Islet precursor cell (in vitro differentiated cells): ENCODE data around the gene ZNF654.
"Not testable (repeated sequence)": the region's sequence is repeated elsewhere in the genome, so short reads cannot be mapped to it uniquely, and the experiment has no call there.

Experiments used
- DNase-seq: peaks from one replicate; pipeline ENCODE4 v3.0.0-alpha.2; 2018

Gene ZNF654

DNA sequence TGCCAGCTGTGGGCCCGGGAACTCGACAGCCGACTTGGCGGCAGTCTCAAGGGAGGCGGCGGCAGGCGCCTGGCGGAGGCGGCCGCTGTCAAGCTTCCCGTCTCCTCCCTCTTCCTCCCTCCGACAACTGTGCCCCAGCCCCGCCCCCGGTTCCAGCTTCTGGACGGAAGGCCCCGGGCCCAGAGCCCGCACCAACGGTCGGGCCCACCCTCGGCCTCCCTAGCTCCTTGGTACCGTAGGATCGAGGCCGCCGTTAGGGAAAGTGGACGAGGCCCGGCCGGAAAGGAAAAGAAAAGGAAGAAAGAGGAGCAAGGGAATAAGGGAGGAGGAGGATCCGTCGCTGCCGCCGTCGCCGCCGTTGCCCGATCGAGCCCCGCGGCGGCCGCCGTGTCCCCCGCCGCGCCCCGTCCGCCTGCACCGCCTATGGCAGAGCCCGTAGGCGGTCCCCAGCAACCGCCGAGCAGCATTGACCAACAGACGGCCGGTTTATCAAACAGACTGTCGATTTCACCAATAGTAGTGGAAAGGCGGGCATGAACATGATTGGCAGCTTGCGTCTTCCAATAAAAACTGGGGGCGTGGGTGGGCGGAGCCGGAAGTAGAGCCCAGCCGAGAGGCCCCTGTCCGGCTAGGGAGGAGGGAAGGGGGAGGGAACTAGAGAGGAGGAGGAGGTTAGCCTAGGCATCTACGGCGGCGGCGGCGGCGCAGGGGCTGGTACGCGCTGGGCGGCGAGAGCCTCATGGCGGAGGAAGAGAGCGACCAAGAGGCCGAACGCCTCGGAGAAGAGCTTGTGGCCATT lies at the start of gene ZNF654, which contains the start of gene CGGBP1:
TSS of gene ZNF654 (plus strand) at position 675 of the 799 bp plus-strand sequence. CDS start at position 740, 65 bp downstream.
TSS of gene CGGBP1 (minus strand) at position 425 of the 799 bp plus-strand sequence. CDS start 3,029 bp downstream, outside the sequence.
- peak; percentile 99 for DNase-seq

DNA sequence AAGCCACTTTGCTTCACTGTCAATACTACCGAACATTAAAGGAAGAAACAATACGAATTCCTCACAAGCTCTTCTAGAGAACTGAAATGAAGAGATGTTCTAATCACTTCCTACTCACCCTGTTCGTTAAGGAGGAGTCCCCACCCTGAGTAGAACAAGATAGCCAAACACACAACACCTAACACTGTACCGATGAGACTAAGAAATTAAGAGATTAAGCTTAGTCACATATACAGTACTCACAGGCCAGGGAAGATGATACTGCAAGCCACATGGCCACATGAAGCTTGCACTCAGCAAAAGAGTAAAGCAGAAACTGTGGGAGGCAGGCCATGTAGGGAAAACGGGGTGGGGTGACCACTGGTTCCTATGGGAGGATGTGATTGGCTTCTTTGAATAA lies 48.2 kb upstream of the ZNF654 start:
- no peak for DNase-seq

DNA sequence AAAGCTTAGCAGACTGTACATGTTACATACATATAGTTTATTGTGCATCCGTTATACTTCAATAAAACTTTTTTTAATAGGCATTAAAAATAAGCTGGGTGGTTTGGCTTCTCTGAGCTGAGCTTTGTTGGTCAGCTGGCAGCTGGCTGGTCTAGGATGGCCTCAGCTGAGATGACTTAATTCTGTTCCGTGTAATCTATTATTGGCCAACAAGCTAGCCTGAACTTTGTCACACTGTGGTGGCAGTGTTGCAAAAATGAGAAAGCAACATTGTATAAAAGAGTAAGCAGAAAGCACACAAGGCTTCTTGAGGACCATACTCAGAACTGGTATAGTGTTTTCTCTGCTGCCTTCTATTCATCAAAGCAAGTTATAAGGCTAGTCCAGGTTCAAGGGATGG lies 45.5 kb upstream of the ZNF654 start:
- no peak for DNase-seq

DNA sequence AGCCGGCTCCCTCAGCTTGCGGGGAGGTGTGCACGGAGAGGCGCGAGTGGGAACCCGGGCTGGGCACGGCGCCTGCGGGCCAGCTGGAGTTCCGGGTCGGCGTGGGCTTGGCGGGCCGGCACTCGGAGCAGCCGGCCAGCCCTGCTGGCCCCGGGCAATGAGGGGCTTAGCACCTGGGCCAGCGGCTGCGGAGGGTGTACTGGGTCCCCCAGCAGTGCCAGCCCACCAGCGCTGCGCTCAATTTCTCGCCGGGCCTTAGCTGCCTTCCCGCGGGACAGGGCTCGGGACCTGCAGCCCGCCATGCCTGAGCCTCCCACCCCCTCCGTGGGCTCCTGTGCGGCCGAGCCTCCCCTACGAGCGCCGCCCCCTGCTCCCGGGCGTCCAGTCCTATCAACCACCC lies 43.4 kb upstream of the ZNF654 start:
- not testable (repeated sequence) for DNase-seq

DNA sequence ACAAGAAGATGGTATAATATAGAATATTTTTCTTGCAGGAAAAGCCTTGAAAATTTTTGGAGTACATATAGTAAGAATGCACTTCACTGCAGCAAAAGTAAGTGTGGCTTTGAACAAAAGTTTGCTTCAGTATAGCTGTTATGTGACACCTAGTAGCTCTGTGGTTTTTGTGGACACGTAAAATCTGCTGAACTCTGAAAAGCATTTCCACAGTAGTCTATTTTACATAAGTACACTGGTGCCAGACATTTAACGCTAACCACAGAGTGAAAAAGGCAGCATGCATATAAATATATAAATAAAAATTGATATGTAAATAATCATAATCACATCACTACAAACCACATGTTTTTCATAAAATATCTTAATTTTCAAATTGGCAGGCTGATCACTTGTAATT lies 40.0 kb upstream of the ZNF654 start:
- DNase-seq = no peak

DNA sequence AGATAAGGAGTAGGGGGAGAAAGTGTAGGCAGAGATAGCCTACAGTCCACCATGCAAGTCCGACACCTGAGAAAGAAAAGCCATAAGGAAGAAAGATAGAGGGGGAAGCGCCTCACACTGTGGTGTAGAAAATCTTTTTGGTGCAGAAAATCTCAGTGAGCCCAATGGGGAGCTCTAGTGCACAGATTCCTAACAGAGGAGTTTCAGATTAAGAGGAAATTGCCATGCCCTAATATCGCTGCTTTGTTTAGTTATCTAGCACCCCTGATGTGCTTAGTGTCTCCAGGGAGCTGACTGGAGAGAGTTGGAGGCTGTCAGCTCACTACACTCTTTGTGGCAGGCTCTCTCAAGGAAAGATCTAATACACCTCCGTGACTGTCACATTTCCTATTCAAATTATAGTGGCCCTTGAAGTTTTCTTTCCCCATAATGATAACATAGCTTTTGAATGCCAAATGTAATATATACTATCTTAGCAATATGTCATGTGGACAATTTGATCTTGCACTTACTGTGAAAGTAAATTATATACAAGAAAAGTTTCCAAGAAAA lies 34.0 kb upstream of the ZNF654 start:
- DNase-seq = no peak

DNA sequence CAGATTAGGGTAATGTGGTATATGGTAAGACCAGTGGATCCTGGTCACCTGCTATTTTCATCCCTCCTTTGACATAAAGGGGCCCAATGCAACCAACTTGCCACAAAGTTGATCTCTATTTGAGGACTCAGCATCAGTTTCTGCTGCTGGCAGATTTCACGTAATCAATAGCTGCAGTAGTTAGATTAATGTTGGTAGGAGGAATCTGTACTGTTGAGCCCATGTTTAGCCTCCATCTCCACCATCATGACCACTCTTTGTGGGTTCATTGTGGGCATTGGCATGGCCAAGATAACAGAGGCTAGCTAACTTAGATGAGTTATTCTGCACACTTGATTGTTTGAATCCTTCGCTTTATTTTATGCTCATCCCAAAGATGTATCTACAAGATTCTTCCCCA lies 30.2 kb upstream of the ZNF654 start:
- no peak for DNase-seq

DNA sequence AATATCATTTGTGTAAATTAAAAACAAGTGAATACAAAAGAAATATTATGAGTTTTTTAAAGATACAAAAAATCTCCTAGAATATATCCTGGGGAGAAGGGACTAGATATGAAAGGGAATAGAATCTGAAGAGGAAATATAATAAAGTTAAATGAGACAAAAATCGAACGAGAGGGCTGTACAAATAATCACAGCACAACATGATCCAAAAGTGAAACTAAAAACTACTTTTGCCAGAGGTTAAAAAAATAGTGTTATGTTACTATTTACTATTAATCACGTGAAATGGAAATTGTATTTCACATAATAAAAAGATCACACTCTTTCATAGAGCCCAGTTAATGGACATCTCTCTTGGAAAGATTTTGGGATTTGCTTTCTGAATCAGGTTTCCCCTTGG lies 28.8 kb upstream of the ZNF654 start:
- no peak for DNase-seq

DNA sequence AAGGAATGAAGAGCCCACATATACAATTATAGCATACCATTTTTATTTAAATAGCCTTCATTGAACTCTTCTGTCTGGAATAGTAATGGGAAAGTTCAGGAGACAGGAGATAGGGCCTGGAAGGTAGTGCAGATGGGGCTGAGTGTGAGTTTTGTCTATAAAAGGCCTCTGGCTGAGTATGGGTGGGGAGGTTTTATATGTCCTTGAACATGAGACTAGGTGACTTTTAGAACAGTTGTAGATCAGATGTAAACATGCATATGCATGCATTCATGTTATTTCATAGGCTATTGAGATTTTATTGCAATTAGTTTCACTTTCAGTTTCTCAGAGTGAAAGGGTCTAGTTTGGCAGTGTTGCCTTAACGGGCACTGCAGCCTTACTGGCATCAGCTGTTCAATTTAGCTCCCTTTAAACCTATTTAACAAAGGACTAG lies 27.4 kb upstream of the ZNF654 start:
- no peak for DNase-seq

DNA sequence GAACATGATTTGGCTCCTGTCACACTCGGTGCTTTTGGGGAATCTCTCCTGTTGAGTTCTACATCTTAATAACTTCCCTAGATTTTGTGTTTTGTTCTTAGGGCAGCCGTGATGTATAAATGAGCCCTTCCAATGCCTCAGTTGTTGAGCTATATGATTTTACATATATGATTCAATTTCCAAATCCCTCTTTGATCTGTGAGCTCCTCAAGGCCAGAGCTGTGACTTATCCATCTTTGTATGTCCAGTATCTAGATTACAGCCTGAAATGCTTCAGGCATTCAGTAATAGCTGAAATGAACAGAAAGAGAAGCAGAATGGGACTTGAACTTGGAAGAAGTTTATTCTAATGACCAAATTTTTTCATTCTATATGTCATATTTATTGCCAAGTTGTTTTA lies 26.8 kb upstream of the ZNF654 start:
- no peak for DNase-seq

DNA sequence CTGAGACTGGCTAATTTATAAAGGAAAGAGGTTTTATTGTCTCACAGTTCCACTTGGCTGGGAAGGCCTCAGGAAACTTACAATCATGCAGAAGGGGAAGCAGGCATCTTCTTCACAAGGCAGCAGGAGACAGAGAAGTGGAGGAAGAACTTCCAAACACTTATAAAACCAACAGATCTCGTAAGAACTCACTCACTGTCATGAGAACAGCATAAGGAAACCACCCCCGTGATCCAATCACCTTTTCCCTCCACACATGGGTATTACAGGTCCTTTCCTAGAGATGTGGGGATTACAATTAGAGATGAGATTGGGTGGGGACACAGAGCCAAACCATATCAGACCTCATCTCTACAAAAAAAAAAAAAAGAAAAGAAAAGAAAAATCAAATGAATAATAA lies 26.0 kb upstream of the ZNF654 start:
- no peak for DNase-seq

DNA sequence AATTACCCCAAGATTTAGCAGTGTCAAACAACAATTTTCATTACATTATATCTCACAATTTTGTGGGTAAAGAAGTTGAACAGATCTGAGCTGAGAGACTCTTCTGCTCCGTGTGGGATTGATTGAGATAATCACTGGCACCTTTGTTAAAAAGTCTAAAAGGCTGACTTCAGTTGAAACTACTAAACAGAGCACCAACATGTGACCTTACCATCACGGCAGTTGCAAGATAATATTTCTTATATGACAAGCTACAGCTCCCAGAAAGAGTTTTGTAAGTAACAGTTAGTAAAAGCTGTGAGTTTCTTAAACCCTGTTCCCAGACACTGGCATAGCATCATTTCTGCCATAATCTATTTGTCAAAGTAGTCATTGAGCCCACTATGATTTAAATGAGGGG lies 25.2 kb upstream of the ZNF654 start:
- DNase-seq = no peak

DNA sequence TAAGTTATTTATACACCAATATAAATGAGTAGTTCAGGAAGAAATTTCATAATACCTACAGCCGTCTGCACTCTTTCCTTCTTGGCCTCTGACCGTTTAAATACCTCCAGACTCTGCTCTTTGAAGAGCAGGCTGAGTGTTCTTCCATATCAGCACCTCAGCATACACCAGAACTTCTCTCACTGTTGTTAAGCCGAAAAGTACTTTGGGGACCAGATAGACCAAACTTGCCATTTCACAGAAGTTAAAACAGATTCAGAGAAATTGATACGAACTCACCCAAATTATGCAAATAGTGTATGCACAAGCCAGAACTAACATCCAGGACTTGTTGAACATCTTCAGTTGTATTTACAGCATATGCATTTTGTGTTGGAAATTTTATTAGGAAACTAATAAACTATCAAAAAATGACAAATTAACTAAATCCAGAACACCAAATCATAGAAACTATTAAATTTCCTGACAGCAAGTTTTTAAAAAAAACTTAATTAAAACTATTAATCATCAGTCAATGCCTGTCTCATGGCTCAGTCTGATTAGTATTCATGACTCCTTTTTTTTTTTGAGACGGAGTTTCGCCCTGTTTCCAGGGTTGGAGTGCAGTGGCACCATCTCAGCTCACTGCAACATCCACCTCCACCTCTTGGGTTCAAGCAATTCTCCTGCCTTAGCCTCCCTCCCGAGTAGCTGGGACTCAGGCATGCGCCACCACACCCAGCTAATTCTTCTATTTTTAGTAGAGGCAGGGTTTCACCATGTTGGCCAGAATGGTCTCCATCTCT lies 24.4 kb upstream of the ZNF654 start:
- DNase-seq = no peak

DNA sequence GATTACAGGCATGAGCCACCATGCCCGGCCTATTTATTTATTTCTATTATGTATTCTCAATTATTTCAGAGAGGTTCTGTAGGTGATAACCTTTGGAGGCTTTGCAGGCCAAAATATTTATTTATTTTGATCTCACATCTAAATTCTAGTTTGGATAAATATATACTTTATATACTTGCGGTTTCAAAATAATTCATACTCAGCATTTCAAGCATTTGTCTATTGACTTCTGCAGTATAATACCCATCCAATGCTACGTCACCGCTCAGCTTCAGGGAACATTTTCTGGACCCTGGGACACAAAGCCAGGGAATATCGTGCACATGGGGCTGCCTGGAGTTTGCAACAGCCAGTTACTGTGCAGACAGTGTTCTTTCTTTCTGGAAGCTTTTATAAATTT lies 22.8 kb upstream of the ZNF654 start:
- no peak for DNase-seq

DNA sequence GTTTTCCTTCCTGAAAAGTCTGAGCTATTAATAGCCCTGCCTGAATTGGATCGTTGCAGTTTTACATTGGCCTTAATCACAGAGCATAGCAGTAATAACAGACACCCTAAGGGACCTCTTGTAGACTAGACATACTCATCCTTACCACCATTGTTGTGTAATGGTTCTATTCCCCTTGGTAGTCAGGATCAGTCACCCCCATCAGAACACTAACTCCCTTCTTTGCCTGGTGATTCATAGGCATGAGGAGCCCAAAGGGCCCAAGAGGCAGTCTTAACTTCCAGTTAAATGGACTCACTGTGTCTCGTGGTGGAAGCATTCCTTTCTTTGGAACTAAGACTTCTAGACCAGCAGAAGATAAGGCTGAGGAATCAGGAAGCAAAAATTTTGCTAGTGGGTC lies 20.5 kb upstream of the ZNF654 start:
- no peak for DNase-seq

DNA sequence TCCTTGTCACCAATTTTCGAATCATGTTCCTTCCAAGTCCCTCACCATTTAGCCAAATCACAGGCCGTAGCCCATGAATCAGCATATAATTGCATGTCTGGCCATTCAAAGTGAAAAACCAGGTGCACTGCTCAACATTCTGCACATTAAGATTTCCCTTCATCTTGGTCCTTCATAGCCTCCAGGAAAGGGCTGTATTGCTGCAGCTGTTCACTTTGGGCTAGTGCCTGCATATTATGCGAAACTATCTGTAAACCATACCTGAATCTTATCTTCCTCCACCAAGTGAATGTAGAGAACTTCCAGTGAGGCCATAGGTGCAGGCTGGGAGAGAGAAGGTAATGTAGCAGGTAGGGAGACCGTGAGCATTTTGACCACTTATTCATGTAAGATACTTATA lies 18.5 kb upstream of the ZNF654 start:
- no peak for DNase-seq

DNA sequence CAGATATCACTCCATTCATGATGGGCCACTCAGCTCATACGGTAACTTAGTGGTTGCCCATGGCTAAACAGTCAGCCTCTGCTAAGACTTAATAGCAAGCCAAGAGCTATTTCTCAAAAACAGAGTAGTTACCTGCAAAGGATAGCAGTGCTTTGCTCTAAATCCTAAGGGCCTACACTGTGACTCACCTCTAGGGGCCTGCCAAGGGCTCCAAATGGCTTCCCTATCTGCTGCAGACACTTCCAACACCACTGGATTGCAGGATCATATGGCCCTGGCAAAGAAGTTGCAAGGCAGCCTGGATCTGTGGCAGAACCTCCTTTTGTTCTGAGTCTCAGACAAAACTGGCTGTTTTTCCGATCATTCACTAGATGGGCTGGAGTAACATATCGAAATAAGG lies 18.1 kb upstream of the ZNF654 start:
- DNase-seq = peak; percentile 58

DNA sequence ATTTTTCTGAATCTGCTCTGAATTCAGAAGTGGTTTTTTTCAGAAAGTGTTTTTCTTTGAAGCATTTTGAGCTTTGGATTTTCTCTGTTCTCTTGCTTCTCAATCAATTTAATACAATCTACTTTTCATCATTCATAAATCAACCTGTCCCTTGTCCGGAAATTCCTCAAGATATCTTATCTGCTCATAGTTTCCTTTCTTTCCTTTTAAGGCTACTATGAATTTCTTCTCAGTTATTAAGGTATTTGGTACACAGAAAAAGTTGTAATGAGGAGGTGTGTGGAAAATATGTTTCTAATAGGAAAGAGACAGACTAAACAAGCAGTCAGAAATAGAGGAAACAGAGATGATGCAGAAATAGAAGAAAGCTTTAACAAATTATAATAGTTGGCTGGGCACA lies 14.6 kb upstream of the ZNF654 start:
- DNase-seq = no peak

DNA sequence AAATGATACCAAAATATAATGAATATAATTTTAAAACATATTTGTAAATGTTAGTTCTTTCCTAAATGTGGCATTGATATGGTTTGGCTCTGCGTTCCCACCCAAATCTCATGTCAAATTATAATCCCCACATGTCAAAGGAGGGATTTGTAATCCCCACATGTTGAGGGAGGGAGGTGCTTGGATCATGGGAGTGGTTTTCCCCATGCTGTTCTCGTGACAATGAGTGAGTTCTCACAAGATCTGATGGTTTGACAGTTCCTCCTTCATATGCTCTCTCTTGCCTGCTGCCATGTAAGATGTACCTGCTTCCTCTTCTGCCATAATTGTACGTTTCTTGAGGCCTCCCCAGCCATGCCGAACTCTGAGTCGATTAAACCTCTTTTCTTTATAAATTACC lies 12.3 kb upstream of the ZNF654 start:
- DNase-seq = no peak

DNA sequence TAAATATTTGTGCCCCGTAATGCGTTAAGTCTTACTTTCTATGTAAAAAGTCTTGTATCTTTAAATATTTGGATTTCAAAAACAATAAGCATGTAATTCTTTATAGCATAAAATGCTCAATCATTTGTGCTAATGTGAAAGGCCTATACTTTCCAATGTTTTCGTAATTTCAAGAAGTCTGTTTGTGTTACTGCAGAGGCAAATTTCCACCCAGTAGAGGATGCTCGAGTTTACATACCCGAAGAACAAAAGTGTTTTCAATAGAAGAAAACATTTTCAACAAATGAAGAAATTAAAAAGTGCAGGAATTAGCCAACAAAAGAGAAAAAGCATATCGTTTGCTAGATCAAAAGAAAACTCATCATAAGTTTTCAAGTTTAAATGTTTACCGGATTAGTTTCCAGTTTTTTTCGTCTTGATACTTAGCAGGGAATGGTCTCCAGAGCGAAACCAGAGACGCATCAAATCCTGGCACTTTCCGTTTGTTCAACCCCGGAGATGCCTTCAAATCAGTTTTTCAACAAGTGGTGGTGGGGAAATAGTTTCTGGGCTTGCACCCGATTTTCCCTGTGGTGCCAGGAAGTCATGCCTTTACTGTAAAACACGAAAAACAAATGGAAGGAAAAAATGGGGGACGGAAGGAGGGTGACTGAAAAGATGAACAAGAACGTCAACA lies 1.3 kb upstream of the ZNF654 start:
- no peak for DNase-seq

DNA sequence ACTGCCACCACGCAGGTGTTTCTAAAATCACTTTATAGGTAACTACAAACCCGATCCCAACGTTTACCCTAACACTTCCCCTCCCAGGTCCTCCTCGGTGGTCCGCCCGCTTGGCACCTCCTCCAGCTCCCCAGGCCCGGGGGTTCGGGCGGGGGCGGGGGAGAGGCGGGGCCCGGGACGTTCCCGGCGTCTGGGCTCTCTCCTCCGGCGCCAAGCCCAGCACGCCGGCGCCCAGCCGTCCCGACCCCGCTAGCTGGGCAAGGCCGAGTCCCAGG lies 812 bp upstream of the ZNF654 start:
- no peak for DNase-seq

DNA sequence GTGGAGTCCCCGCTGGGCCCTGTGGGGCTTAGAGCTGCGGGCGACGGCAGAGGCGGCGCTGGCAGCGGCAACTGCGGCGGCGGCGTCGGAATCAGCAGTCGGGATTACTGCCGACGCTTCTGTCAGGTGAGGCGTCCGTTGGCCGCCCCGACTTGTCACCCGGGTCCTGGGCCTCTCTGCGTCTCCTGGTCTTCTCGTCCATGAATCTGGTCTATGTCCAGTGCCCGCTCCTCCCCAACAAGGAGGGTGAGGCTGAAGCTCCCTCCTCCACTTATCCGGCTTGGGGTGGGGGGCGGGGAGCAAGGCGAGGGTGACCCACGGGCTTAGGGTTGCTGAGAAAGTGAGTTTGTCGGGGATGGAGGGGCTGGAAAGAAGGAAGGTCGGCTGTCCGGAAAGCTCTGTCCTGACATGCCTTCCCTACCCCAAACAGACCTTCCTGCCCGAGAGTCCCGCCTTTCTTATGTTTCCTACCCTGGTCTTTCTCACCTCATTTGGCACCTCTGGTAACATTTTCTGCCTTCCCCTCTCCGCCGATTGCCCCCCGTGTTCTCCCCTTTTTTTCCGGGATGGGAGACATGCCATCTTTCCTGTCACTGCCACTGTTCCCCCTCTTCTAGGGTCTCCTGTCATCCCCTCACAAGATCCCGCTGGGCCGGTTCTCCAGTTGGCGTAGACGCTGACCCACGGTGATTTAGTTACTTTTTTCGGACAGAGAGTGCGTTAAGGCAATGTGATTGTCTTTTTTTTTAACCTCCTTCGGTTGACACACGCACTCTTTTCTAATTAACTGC lies 520 bp downstream of the ZNF654 start:
- peak; percentile 52 for DNase-seq

DNA sequence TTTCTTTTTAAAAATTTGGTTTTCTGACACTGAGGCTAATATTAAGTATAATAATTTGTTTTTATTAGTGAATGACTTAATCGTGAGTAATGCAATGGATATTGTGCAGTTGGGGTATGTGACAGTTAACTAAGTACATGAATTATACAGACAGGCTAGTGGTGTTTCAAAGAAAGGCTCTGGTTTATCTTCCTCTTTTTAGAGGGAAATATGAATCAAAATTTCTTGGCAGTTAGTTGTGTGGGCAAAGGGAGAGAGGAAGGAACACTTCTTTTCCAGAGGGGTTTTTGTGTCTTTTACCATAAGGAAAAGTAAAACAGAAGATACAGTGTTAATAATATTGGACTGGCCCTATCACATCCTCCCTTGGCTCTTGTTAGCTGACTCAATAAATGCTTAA lies 2.7 kb downstream of the ZNF654 start:
- DNase-seq = no peak
